HG02610 (cell line): ENCODE measurements around the gene TMED1.
"Not testable (repeated sequence)": the region's sequence is repeated elsewhere in the genome, so short reads cannot be mapped to it uniquely, and the experiment has no call there.

ENCODE experiments used
- ATAC-seq: cut with Tn5 transposase; IDR thresholded peaks from one replicate; pipeline ENCODE4 v1.9.1; 2021; ENCODE audit warnings: mild to moderate bottlenecking, moderate library complexity; ENCODE audit not compliant: unreplicated experiment

The TMED1 gene

DNA sequence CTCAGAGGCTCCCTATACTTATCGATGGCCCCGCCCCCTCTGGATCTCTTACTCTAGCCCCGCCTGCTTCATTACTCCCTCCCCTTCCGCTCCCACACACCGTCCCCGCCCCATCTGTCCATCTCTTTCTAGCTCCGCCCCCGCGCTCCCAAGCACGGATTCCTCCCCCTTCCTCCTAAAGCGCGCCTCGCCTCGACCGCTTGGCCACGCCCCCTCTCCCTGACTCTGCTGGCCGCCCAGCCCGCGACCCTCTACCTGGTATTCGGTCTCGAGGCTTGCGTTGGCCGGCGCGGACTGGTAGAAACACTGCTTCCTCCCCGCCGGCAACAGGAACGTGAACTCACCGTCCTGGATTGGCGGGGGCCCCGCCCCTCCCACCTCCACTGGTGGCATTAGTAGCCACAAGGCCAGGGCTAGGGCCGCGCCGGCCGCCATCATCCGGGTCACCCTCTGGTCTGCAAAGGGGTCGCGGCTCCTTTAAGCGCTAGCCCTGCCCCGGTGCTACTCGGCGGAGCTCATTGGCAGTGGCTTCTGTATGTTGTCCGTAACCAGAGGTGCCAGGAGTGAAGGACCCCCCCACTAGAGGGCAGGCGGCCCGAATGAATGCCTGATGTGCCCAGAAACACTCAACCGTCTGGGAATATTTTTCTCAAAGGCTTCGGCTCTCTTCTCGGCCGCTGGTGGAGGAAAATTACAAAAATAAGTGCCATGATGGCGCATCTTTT lies at the start of gene TMED1:
TMED1 (minus strand) TSS at position 459 of the 725 bp plus-strand sequence; CDS start at position 438, 21 bp downstream.
- ATAC-seq, result peak; percentile 63

GRCh38 chr19:10885201-10886169 lies 49.5 kb upstream of the TMED1 start:
- ATAC-seq, result no peak

DNA sequence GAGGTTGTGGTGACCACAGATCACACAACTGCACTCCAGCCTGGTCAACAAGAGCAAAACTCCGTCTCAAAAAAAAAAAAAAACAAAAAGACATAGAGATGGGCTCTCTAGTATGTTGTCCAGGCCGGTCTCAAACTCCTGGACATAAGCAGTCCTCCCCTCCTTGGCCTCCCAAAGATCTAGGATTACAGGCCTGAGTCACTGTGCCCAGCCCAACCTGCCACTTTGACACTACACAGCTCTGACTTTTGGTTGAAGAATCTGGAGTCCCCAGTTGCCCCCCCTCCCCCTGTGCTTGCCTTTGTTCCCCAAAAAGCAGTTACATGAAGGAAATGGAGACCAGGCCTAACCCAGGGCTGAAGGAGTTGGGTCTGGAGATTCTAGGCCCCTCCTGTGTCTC lies 48.3 kb upstream of the TMED1 start:
- no peak for ATAC-seq

DNA sequence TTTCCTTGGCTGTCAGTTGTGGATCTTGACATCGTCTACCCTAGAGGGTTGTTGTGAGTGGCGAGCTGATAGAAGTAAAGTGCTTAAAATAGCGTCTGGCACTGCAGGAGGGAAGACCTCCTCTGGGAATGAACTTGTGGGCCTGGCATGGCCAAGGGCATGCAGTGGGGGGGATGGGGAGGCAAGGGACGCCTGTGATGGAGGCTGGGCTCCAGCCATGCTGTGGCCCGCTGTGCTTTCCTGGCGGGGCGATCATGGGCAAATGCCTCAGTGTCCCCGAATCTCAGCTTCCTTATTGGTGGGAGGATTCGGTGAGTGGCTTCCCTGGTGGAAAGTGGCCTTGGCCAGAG lies 46.1 kb upstream of the TMED1 start:
- ATAC-seq, result no peak

DNA sequence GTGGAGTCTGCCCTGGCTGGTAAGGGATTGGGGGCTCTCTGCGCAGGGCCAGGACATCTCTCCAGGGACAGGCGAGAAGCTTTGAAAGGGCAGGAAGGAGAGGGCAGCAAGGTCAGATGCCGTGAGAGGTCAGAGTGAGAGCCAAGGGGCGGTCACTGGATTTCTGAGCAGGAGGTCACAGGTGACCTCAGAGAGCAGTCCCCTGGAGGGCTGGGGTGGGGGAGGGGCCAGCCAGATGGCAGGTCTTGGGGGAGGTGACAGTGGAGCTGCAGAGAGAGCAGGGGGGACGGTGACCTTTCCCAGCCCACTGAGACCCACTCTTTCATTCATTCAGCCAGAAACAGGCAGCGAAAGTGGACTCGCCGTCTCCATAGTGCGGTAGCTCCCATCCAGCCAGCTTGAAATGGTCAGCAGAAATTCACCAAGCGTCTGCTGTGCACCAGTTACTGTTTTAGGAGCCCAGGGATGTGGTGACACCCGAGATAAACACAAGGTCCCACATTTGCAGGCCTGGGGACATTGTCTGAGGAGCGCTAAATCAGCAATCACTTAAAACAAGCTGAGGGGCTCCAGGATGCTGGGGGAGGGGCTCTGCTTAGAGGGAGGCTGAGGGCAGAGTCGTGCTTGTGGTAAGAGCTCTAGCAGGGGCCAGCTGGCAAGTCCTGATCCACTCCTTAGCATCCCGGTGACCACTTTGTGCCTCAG lies 45.5 kb upstream of the TMED1 start:
- no peak for ATAC-seq

DNA sequence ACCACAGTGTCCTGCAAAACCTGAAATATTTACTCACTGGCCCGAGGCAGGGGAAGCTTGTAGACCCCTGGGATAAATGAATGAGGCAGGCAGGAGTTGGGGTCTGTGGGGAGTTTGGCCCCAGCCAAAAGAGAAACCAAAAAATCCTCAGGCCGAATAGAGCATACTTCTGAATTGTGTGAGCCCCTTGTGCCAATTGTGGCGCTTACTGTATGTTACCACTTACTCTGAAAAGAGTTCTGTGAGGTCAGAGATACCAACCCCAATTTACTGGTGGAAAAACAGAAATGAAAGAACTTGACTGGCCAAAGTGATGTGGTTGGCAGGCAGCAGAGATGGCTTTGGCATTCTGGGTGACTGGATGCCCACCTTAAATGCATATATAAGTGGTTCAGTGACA lies 42.2 kb upstream of the TMED1 start:
- ATAC-seq, result no peak

DNA sequence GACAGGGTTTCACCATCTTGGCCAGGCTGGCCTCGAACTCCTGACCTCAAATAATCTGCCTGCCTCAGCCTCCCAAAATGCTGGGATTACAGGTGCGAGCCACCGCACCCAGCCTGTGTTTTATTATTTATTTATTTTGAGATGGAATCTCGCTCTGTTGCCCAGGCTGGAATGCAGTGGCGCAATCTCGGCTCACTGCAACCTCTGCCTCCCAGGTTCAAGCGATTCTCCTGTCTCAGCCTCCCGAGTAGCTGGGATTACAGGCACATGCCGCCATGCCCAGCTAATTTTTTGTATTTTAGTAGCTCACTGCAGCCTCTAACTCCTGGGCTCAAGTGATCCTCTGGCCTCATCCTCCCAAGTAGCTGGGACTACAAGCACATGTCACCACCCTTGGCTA lies 41.6 kb upstream of the TMED1 start:
- ATAC-seq, result not testable (repeated sequence)

DNA sequence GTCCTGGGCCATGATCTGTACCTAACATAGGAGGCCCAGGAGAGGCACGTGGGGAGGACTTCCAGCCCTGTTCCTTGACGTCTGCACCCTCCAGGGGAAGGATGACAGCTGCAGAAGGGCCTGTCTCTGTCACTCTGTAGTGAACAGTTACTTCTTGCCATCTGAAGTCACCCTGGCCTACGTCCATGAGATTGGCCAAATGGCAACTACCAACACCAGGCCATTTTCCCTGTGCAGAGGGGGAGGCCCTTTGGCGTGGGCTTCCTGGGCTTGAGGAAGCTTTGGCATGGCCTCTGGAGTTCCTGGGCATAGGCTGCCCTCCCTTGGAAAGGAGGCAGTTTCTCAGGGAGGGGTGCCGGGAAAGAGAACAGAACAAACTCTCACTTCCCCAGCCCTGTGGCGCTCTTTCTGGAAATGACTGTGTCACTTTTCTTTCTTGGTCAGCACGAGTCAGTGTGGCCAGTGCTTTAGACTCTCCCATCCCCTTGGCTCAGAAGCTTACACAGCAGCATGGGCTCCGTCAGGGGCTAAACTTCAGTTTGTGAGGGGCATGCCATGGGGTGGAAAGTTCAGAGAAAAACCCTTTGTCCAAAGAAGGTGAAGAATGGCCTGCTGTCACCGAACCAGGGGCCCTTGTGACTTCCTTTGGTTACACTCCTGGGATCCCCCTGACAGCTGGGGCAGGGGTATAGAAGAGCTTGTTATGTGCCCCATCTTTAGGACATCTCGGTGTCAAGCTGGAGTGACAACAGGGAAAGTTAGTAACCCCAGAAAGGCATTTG lies 40.6 kb upstream of the TMED1 start:
- peak; percentile 65 for ATAC-seq

DNA sequence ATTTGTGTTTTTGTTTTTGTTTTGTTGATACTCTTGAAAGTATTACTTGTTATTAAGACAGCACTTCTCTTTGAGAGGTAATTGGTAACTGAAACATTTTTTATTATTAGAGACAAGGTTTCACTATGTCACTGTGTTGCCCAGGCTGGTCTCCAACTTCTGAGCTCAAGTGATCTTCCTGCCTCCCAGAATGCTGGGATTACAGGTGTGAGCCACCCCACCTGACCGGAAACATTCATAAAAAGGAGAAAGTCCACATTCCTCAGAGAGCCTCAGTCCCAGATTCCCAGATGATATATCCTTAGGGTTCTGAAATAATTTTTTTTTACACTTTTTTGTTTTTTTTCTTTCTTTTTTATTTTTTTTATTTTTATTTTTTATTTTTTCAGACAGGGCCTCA lies 38.0 kb upstream of the TMED1 start:
- ATAC-seq, result no peak

DNA sequence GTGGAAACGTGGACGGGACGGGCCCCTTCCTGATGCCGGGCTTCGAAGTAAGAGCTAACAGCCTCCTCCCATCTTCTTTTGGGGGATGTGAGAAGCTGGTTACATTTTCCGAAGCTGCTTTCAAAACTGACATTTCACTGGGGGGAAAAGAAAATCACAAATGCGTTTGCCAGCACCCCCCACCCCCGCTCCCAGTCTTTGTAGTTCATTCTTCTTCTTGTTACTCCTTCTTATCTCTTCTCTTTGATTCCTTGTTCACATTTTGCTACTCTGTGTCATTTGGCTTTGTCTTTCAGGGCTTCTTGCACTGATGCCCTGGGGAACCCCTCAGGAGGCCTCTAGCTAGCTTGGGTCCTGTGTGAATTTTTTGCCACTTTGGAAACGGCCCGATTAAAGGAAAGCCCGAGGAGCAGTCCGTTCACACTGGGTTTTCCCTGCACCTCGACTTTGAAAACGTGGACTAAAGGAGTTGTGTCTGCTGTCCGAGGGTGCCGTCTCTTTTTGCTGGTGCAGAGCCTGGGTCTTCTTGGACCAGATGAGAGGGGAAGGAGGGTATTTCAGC lies 36.6 kb upstream of the TMED1 start:
- no peak for ATAC-seq

GRCh38 chr19:10871711-10872545 lies 35.9 kb upstream of the TMED1 start:
- peak; percentile 2 for ATAC-seq

GRCh38 chr19:10870955-10871603 lies 35.1 kb upstream of the TMED1 start, which contains the start of gene CARM1:
Gene CARM1 (plus strand): TSS chr19:10871553. CDS start chr19:10871703, 150 bp downstream.
- ATAC-seq, result peak; percentile 77

DNA sequence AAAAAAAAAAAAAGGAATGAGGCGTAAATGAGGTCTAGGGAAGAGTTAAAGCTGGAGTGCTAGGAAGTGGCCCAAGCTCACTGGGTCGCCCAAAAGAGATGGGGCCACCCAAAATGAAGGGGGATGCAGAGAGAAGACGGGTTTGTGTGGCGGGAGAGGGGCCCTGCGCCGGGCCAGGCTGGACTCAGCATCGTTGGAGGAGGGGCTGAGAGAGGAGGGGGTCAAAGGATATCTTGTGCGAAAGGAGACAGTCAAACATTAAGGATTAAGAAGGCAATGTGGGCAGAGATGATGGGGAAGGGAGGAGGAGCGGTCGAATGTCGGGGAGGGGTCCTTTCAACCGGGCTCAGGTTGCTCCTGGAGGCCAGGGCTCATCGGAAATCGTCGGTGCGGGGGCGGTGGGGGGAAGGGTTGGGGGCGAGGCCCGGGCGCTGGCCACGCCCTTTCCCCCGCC lies 34.5 kb upstream of the TMED1 start:
- no peak for ATAC-seq

DNA sequence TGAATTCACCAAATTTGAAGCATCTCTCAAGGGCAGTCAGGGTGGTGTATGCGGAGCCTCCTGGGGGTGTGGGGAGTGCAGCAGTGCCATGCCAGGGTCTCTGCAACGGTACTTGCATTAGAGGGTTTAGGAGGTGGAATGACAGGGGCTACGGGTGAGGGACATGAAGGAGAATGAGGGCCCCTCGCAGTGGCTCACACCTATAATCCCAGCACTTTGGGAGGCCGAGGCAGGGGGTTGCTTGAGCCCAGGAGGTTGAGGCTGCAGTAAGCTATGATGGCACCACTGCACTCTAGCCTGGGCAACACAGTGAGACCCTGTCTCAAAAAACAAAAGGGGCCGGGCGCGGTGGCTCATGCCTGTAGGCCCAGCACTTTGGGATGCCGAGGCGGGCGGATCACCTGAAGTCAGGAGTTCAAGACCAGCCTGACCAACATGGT lies 33.9 kb upstream of the TMED1 start:
- not testable (repeated sequence) for ATAC-seq

DNA sequence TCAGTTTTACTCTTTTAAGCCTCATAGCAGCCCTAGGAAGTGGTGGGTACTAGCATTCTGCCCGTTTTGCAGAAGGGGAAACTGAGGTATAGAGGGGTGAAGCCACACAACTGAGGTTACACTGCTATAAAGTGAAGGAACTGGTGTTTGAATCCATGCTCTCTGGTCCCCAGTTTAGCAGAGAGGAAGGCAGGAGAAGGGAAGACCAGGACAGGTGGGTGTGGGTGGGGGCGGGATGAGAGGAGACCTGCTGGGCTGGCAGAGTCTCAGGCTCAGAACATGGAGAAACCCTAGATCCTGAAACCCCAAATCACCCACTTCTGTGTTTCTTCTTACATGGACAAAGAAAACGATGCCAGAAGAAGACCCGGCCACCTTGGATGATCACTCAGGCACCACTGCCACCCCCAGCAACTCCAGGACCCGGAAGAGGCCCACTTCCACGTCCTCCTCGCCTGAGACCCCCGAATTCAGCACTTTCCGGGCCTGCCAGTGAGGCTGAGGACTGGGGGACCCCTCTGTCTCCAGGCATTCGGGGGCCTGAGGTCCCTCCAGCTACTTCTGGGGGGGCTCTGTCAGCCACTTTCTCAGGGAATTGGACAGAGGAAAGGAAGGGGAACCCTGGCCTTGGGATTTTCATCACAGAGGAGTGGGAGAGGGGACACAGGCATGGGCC lies 33.0 kb upstream of the TMED1 start:
- no peak for ATAC-seq

GRCh38 chr19:10866495-10866894 lies 30.5 kb upstream of the TMED1 start:
- ATAC-seq, result no peak

DNA sequence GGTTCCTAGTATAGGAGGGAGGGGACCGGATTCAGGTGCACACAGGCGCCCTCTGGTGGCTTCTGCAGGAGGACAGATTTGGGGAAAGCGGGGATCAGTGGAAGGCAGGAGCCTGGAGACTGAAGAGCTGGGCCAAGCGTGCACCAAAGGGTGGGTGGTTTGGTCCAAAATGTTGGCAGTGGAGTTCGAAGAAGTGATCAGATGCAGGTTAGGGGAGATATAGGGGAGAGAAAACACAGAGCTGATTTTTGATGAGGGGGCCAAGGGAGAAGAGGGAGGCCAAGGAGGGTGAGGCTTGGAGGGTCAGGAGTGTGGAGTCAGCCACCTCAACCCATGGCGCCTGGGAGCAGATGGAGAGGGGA lies 28.5 kb upstream of the TMED1 start:
- no peak for ATAC-seq

GRCh38 chr19:10863107-10863717 lies 27.2 kb upstream of the TMED1 start:
- ATAC-seq, result no peak
